Nucleus accumbens (tissue), 56 donors: Measurements from ENCODE around the gene RASL11B.
A peak's percentile ranks its signal among the peaks of the same experiment; 100 is the strongest.
"Not testable (repeated sequence)": the region's sequence is repeated elsewhere in the genome, so short reads cannot be mapped to it uniquely, and the experiment has no call there.

Experiments
- DNase-seq, 56 donors: peaks; one replicate each; lab custom pipeline; 2025; lab: John Stamatoyannopoulos, UW

RASL11B gene

GRCh38 chr4:52861879-52862616, at the start of gene RASL11B:
TSS of gene RASL11B (plus strand) at chr4:52862317. CDS start at chr4:52862508, 191 bp downstream.
- DNase-seq, result peak in 54 of 56 donors; percentile 18 to 88 (median 76)

GRCh38 chr4:52813546-52813945, 48.6 kb upstream of the RASL11B start:
- DNase-seq, result no peak

GRCh38 chr4:52822583-52822971, 39.5 kb upstream of the RASL11B start:
- DNase-seq, result no peak

GRCh38 chr4:52822972-52823701, 39.0 kb upstream of the RASL11B start:
- no peak for DNase-seq

- DNase-seq, result no peak
These were observed 38.4 kb upstream of the RASL11B start for GRCh38 chr4:52823702-52824092.

GRCh38 chr4:52824270-52824602, 37.9 kb upstream of the RASL11B start:
- no peak for DNase-seq

GRCh38 chr4:52824603-52825459, 37.3 kb upstream of the RASL11B start:
- DNase-seq, result no peak

GRCh38 chr4:52825460-52826090, 36.5 kb upstream of the RASL11B start:
- DNase-seq, result no peak

GRCh38 chr4:52833941-52834525, 28.1 kb upstream of the RASL11B start:
- DNase-seq, result no peak

GRCh38 chr4:52834641-52835456, 27.3 kb upstream of the RASL11B start:
- DNase-seq, result not testable (repeated sequence)

GRCh38 chr4:52836120-52836519, 26.0 kb upstream of the RASL11B start:
- no peak for DNase-seq

- no peak for DNase-seq
These were observed 25.4 kb upstream of the RASL11B start for GRCh38 chr4:52836678-52837077.

GRCh38 chr4:52837716-52838558, 24.2 kb upstream of the RASL11B start:
- no peak for DNase-seq

GRCh38 chr4:52838729-52839586, 23.2 kb upstream of the RASL11B start:
- DNase-seq, result no peak

GRCh38 chr4:52840531-52841370, 21.4 kb upstream of the RASL11B start:
- DNase-seq, result no peak

GRCh38 chr4:52841682-52842456, 20.2 kb upstream of the RASL11B start:
- DNase-seq, result peak in 37 of 56 donors; percentile 3 to 68 (median 31)
